Activated T-helper 1 cell treated with anti-CD3 and anti-CD28 coated beads, Interleukin-2, amount 50 U/mL, for 16 hours (primary cell): ENCODE measurements around the gene SGCD.

ENCODE experiments used
- DNase-seq, 2 donors: peaks; one replicate each; pipeline ENCODE4 v3.0.0-alpha.2; 2020; ENCODE audit warnings: low read depth in 1 of 2, low spot score in 1 of 2

The SGCD gene

GRCh38 chr5:156400231-156400986 lies 73.4 kb downstream of the SGCD start:
- no peak for DNase-seq

- no peak for DNase-seq
Observed at GRCh38 chr5:156401804-156402203, 74.8 kb downstream of the SGCD start.

- DNase-seq: no peak
Observed at GRCh38 chr5:156402387-156402921, 75.5 kb downstream of the SGCD start.

- DNase-seq: no peak
Observed at GRCh38 chr5:156405988-156406387, 79.0 kb downstream of the SGCD start.

DNA sequence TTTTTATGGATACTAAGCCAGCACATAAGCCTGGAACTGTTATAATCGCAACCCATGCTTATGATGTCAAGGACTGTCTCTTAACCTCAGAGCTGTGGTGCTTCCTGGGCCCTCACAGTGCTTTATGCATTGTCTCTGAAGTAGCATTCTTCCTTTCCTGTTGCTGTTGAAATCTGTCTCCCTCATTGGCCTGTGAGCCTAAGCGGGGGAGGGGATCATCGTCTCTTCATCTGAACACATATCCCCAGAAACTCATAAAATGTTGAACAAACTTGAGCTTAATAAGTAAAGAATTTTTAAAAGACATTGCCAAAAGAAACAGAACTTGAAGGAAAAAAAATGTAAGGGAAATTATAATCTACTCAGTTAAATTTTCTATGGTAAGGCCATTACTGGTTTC lies 80.3 kb downstream of the SGCD start:
- DNase-seq: no peak

- no peak for DNase-seq
Observed at GRCh38 chr5:156409834-156410233, 82.9 kb downstream of the SGCD start.

DNA sequence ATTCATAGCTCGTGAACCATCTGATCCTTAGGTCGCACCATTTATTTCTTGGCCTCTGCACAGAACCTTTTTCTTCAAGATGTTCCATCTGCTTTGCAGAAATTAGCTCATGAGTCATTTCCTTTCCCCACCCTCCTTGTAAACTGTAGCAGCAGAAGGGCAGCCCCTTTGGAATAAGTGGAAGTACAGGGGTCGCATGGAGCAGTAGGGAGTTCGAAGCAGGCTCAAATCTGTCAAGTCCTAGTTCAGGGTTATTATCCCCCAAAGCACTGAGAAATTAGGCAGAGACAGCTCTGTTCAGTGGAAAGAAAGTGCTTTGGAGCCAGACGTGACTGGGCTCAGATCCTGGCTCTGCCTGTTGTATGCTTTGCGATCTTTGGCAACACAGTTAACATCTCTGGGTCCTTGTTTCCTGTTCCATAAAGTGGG lies 84.2 kb downstream of the SGCD start:
- no peak for DNase-seq

DNA sequence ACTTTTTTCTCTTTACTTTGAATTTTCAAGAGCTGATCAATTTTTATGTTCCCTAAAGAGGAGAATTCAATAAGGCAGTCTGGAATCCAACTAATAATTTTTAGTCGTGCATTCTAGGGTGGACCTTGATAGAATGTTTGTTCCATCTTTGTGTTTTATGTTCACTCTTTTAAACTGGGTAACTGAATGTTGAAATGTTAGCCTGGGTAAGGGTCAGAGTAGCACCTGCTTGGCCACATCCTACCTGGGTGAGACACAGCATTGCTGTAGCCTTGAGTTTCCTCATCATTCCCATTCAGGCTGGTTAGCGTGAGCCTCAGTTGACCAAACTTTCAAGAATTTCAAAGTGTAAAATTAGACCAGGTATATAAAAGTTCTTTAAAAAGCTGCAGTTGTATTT lies 85.0 kb downstream of the SGCD start:
- DNase-seq: no peak

DNA sequence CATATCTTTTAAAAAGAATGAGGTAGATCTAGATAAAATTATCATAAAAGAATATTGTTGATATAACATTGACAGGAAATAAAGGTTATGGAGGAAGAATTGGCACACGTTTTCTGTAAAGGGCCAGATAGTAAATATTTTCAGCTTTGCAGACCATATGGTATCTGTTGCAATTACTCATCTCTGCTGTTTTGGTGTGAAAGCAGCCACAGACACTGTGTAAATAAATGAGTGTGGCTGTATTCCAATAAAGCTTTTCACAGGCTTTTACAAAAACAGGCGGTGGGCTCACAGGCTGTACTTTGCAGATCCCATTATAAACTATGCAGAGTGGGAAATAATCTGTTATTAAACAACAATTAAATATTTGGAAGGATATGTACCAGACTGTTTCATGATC lies 87.4 kb downstream of the SGCD start:
- no peak for DNase-seq

GRCh38 chr5:156419661-156420060 lies 92.7 kb downstream of the SGCD start:
- no peak for DNase-seq

DNA sequence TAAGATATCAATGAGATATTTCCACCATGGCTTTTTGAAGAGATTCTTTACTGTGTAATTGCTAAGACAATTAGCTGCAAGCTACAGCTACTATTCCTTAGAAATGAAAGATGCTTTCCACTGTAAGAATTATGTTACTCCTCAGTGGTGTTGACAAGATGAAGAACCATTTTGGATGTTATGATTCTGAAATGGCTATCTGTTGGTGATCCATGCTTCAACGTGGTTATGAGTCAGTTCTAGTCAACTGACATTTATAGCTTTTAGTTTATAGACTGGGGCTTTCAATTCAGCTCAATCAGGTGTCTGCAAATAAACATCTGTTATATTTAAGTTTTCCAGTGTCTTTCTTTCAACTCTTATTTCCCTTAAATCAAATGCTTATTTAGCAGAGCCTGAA lies 93.7 kb downstream of the SGCD start:
- DNase-seq: no peak

DNA sequence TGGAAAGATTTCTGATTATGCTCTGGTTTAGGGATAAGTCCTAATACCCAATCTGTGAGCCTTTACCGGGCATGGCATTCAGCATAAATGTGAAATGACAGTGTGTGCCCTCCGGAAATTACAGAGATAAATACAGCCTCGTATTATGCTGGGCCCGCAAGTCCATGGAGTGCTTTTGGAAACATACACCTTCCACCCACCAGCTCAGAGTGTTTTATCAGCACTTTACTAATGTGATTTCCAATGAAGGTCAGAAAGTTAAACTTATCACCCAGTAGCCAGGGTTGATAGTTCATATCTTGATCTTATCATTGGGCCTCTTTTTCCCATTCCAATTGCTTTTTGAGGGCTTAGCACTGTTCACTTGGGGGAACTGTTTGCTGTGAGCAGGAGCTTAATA lies 94.8 kb downstream of the SGCD start:
- DNase-seq: no peak

DNA sequence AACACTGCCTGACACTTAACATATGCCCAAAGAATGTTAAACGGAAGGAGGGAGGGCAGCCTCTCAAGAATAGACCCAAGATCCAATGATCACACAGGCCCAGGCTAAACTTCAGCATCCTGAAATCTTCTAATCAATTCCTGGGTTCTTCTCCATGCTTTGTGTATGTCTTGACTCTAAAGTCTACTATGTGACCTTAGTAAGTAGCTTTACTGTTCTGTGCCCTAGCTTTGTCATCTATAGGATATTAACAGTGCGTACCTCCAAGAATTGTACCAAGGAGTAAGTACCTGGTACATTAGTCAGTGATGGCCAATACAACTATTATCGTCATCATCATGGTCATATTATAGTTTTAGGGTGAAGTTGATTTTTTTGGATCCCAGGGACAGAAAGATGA lies 96.6 kb downstream of the SGCD start:
- DNase-seq: no peak

DNA sequence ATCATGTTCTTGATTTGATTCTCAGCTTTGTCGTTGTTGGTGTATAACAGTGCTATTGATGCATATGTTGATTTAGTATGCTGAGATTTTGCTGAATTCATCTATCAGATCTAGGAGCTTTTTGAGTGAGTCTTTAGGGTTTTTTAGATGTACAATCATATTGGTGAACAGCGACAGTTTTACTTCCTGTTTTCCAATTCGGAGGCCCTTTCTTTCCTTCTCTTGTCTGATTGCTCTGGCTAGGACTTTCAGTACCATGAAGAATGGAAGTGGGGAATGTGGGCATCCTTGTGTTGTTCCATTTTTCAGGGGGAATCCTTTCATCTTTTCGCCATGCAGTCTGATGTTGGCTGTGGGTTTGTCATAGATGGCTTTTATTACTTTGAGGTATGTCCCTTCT lies 100.4 kb downstream of the SGCD start:
- no peak for DNase-seq

GRCh38 chr5:156431956-156432829 lies 105.2 kb downstream of the SGCD start:
- DNase-seq: no peak

DNA sequence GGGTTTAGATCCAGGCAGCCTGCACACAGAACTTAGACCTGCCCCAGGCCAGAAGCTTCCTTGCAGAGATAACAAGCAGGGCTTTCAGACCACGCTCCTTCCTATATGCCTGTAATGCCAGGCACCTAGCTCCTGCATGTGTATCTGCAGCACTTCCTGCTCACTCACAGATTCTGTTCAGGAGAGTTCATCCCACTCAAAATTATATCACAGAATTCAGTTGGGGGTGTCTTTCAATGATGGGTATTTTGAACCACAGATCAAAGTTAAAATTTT lies 105.8 kb downstream of the SGCD start:
- no peak for DNase-seq

DNA sequence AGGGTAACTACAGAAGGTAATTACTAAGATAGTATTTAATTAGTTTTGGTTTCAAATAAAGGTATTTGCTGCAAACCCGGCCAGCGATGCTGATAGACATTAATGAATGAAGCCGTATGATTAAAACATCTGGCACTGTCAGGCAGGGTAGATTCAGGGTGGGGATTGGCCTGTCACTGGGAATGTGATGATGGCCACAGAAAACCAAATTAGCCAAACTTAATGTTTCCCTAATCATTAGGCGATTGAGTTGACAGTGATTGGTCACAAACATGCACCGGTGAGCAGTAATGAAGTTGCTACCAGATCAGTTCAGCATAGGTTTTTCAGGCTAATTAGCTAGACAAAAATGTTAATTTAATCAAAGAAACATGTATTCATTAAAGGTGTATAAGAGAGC lies 107.5 kb downstream of the SGCD start:
- no peak for DNase-seq

- no peak for DNase-seq
Observed at GRCh38 chr5:156435101-156435500, 108.1 kb downstream of the SGCD start.

DNA sequence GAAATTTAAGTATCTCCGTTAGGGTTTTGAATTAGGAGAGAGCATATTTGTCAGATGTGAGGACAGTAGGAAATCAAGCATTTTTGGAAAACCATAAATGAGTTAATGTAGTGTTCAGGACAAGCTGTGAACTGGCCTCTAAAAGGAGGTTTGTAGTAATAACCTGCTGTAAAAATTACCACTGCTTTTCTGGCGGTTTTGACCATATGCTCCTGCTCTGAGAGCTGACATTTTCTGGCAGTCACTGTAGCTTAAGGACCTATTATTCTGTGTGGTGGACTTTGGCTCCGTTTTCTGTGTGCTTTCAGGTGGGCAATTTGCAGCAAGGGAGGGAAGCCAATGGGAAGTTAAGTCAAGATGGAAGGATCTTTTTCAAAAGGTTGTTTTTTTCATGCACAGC lies 111.1 kb downstream of the SGCD start:
- DNase-seq: no peak

DNA sequence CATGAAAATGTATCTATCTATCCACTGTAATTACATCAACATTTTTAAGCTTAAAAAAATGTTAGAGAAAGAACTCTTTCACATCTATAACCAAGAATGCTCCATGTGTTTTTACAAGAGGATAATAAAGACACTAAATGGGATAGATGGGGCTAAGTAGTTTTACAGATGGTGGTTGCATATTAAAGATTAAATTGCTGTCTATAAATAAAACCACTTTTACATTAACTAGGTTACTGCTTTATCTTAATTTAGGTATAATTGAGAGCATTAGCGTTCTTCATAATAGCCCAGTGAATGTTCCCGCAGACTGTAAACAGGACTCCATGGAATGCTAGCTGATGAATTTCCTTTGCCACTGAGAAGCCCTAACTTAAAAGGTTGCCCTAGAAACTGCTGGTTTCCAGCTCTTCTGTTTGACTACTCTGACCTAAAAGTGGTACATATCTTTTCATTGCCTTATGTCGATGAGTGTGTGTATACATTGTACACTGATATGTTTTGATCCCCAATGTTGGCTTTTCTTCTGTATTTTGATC lies 117.9 kb downstream of the SGCD start:
- DNase-seq: no peak

- no peak for DNase-seq
Observed at GRCh38 chr5:156446526-156446925, 119.6 kb downstream of the SGCD start.

- no peak for DNase-seq
Observed at GRCh38 chr5:156450778-156451177, 123.8 kb downstream of the SGCD start.
